ENCODE results near the gene TMEM255B. TPM values are rescaled to one million over a fixed set of nuclear protein-coding genes. Genes with fewer than 3 reads are reported as not detected.

The TMEM255B gene
- total RNA-seq (ENCODE audit: low replicate concordance): 0.35 and 3.0 TPM in 2 replicates

GRCh38 chr13:113758651-113759524 is at the start of gene TMEM255B:
TSS of gene TMEM255B (plus strand) at chr13:113759226. CDS start at chr13:113759270, 44 bp downstream.

GRCh38 chr13:113863524-113864272 is 104.7 kb downstream of the TMEM255B start, which contains the start of gene GAS6:
TSS of gene GAS6 (minus strand) at chr13:113864076. CDS start at chr13:113863920, 156 bp downstream.

Other genes with a start within 250 kb of the TMEM255B start
- 24.8 and 25.6 TPM in 2 replicates for gene TFDP1, start 174.5 kb upstream of the TMEM255B start, total RNA-seq (ENCODE audit: low replicate concordance)
- gene ATP4B, start 101.0 kb upstream of the TMEM255B start, total RNA-seq (ENCODE audit: low replicate concordance): not detected in 2 replicates
- gene GRK1, start 92.0 kb upstream of the TMEM255B start, total RNA-seq (ENCODE audit: low replicate concordance): not detected in 2 replicates
- gene GAS6, start 104.8 kb downstream of the TMEM255B start, total RNA-seq (ENCODE audit: low replicate concordance): 127 and 186 TPM in 2 replicates
- 0.12 and 0.23 TPM in 2 replicates for gene C13orf46, start 214.8 kb downstream of the TMEM255B start, total RNA-seq (ENCODE audit: low replicate concordance)

All from smooth muscle cell of the coronary artery (primary cell).